GM10266 (cell line): ENCODE data around the gene MAP3K5.
"Not testable (repeated sequence)": the region's sequence is repeated elsewhere in the genome, so short reads cannot be mapped to it uniquely, and the experiment has no call there.

ENCODE experiments used
- DNase-seq: peaks from one replicate; pipeline ENCODE4 v3.0.0; 2012; ENCODE audit errors: extremely low spot score
- CTCF ChIP-seq: IDR thresholded peaks from 2 replicates; pipeline ENCODE4 v1.5.1; 2012; ENCODE audit warnings: mild to moderate bottlenecking, low read depth; ENCODE audit not compliant: control insufficient read depth, insufficient read depth; ENCODE audit errors: missing control alignments

Gene MAP3K5

GRCh38 chr6:136822046-136822375, 29.7 kb upstream of the MAP3K5 start:
- DNase-seq = peak; percentile 17
- no peak for TF ChIP-seq CTCF

GRCh38 chr6:136820561-136820960, 28.3 kb upstream of the MAP3K5 start:
- TF ChIP-seq CTCF = no peak
- DNase-seq = no peak

DNA sequence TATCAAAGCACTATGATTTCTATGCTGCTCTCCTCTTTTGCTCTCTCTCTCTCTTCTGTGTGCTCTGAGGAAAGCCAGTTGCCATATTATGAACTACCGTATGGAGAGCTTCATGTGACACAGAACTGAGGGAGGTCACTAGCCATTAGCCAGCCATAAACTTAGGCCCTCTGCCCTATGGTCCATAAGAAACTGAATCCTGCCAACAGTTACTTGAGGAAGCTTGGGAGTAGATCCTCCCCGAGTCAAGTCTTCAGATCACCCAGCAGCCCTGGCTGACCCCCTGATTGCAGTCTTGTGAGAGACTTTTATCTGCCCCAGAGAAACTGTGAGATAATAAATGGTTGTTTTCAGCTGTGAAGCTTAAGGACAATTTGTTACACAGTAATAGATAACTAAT, 24.4 kb upstream of the MAP3K5 start:
- TF ChIP-seq CTCF = no peak
- DNase-seq = no peak

- DNase-seq = not testable (repeated sequence)
These were observed 23.3 kb upstream of the MAP3K5 start for GRCh38 chr6:136815608-136816007.

- DNase-seq = no peak
- no peak for TF ChIP-seq CTCF
These were observed 19.9 kb upstream of the MAP3K5 start for GRCh38 chr6:136812174-136812573.

DNA sequence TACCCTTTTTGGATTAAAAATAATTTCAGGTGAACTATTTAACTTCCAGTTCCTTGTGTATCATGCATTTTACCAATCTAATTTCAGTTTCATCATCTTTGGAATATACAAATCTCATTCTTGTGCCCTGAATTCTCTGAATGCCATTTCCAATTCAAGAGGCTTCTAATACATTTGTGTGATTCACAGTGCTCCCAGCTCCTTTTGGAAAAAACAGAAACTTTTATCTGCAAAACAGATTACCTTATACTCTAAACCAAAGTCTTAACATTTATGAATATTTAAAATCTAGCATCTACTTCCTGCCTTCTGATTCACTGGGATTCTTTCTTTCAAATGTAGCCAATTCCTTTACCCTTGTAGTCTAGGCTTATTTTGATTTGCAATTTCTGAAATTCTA, 19.0 kb upstream of the MAP3K5 start:
- TF ChIP-seq CTCF = no peak
- no peak for DNase-seq

DNA sequence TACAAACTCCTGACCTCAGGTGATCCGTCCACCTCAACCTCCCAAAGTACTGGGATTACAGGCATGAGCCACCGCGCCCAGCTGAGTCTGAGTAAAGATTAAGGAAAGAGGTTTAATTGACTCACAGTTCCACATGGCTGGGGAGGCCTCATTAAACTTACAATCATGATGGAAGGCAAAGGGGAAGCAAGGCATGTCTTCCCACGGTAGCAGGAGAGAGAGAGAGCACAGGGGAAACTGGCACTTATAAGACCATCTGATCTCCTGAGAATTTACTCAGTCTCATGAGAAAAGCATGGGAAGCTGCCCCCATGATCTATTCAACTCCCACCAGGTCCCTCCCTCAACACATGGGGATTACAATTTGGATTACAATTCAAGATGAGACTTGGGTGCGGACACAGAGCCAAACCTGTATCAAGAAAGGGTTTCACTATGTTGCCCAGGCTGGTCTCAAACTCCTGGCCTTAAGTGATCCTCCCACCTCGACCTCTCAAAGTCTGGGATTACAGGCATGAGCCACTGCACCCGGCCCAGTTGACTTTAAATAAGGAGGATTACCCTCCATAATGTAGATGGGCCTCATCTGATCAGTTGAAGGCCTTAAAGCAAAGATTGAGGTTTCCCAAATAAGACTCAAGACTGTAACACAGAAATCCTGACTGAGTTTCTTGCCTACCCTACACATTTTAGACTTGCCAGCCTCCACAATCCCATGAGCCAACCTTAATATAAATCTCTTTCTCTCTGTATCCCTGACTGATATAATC, 17.0 kb upstream of the MAP3K5 start:
- TF ChIP-seq CTCF = no peak

GRCh38 chr6:136803608-136804007, 11.3 kb upstream of the MAP3K5 start:
- no peak for DNase-seq
- TF ChIP-seq CTCF = no peak

More for the DNA sequence above, 17.0 kb upstream of the MAP3K5 start:
- DNase-seq = no peak
